ENCODE data around the gene NEMP2. TPM values are rescaled to one million over a fixed set of nuclear protein-coding genes. Genes with fewer than 3 reads are reported as not detected.

NEMP2 gene, protein sequence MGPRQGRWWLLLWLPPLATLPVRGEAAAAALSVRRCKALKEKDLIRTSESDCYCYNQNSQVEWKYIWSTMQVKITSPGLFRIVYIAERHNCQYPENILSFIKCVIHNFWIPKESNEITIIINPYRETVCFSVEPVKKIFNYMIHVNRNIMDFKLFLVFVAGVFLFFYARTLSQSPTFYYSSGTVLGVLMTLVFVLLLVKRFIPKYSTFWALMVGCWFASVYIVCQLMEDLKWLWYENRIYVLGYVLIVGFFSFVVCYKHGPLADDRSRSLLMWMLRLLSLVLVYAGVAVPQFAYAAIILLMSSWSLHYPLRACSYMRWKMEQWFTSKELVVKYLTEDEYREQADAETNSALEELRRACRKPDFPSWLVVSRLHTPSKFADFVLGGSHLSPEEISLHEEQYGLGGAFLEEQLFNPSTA
- 10 to 100 TPM; 11.9 to 14.9 (median 14.2) TPM for polyA plus RNA-seq (ENCODE audit: insufficient read length in 4 of 4)

GRCh38 chr2:190534310-190535120 lies at the start of gene NEMP2:
TSS of gene NEMP2 (minus strand) at chr2:190534722. CDS start at chr2:190534655, 67 bp downstream.
- DNase-seq (ENCODE audit: low read depth in 4 of 4, low spot score in 2 of 4) = peak in 3 of 4 donors; percentile 51 to 65 (median 64)

GRCh38 chr2:190583507-190584337 lies 49.2 kb upstream of the NEMP2 start:
- no peak for DNase-seq (ENCODE audit: low read depth in 4 of 4, low spot score in 2 of 4)

DNA sequence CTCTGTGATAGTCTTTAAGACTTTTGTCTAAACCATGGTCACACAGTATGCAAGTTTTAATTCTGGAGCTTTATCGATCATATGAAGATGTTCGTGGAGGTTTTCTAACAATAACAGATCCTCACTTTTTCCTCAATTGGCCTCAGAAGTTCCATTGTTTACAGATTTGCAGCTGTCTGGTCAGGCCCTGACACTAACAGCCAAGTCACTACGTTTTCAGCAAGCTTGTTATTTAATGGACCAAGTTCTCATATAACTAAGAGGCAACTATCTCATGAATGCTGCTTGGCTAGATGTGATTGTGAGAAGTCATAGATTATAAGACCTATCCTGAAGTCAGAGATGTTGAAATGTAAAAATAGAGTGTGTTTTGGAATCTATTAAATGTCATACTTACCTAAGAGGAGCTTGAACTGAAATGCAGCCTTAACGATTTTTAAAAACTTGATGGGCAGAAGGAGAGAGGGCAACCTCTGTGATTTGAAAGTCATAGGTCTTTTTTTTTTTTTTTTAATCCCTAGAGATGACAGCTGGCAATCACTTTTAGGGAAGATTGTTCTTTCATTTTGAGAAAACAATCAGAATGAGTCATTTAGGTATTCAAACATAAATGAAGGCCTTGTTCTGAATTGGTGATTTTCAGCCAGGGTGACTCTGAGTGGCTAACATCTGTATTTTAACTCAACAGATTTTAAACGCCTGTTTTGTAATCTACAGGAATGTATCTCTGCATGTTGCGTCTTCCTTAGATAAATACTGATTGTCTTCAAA lies 48.4 kb upstream of the NEMP2 start:
- no peak for DNase-seq (ENCODE audit: low read depth in 4 of 4, low spot score in 2 of 4)

DNA sequence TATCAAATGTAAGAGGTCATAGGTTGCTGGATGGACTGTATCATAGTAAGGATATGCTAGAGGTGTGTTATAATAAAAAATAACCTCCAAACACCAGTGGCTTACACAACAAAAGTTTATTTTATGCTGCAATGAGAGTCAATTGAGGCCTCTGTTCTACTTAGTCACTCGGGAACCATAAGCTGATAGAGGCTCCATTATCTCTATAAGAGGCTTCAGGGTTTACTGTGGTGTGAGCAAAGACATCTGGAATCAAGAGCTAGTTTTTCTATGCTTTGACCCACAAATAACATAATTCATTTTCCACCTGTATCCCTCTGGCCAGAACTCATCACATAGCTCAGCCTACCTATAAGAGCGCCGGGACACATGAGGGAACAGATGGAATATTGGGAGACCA lies 47.5 kb upstream of the NEMP2 start:
- no peak for DNase-seq (ENCODE audit: low read depth in 4 of 4, low spot score in 2 of 4)

DNA sequence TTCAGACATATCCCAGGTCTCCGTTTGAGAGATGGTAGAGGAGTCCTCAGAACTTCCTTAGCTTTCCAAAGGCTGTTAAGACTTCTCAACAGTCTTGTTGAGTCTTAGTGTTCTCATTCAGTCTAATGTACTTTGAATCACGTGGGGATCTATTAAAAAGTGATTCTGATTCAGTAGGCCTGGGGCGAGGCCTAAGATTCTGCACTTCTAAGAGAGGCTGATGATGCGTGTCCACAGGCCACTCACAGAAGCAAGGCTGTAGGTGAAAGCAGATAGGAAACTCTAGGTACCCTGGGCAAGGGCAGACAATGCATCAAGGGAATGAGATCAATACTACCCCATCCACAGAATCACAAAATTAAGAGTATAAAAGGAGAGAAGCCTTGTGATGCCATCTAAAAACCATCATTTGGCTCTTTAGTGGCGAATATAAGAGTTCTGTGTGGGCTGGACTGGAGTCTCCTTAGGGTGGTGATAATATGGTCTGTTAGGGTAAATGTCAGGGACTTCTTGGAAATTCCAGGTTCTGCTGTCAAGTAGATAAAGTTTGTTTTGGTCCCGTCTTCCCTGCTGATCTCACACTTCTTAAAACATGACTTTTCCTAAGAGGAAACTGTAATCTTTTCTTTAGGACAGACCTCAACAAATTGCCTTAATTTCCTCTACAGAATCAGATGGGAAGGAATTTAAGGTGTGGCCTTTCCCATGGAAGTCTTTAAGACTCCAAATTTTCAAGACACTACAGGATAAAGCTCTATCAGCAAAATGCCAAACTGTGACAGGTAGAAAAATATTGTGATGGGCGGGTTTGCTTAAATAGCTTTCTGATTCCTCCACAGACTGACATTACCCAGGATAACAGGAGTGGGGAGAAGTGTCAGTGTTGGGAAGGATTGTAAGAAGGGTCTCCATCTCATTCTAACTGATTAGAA lies 45.7 kb upstream of the NEMP2 start:
- DNase-seq (ENCODE audit: low read depth in 4 of 4, low spot score in 2 of 4) = no peak

GRCh38 chr2:190579058-190579410 lies 44.5 kb upstream of the NEMP2 start:
- DNase-seq (ENCODE audit: low read depth in 4 of 4, low spot score in 2 of 4) = no peak

DNA sequence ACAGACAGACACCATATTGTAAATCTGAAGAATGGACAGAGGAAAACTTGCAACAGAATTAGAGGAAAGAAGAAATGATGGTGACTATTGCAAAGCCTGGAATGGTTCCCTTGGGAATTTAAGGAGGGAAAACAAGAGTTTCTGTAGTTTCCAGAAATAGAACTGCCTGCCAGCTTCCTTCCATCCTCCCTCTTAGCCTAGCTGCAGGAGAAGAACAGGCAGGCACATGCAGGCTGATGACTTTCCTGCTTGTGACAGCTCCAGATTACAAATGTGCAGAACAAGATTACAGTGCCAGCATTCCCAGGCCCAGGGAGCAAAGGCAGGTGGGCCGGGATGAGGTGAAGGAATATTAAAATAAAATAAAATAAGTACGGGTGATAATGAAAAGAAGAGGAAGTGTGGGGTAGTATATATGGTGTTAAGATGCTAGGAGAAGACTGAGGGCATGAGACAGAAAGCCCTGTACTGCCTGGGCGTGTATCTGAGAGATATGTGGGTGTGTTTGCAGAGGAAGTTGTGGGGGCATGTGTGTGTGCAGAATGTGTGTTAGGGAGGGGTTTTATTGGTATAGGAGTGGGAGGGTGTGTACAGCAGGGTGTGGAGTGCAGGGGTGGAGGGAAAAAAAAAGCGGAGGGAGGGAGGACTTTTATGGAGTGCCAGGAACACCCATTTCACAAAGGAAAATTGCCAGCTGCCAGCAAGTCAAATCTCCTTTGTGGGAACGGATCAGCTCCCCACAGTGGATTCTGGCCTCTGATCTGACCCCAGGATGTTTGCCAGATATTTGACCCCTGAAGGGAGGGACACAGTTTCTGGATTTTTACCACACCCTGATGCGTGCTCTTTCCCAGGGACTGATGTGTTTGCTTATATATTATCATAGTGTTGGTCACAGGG lies 43.9 kb upstream of the NEMP2 start:
- DNase-seq (ENCODE audit: low read depth in 4 of 4, low spot score in 2 of 4) = no peak

DNA sequence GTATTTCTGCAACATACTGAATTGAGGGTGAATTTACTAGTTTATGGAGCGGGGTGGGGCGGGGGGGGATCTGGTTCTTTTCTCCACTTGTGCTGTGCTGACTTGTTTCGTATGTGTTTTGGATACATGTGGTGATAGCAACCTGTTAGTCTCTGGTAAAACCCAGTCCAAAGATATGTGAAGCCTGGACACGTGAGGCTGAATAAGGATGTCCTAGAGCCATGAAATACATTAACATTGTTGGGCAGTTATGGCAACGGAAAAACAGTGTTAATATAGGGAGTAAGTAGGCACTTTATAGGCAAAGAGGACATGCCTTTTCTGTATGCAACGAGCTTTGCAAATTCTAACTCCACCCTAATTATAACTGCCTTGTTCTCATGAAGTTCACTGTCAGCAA lies 42.1 kb upstream of the NEMP2 start:
- no peak for DNase-seq (ENCODE audit: low read depth in 4 of 4, low spot score in 2 of 4)

DNA sequence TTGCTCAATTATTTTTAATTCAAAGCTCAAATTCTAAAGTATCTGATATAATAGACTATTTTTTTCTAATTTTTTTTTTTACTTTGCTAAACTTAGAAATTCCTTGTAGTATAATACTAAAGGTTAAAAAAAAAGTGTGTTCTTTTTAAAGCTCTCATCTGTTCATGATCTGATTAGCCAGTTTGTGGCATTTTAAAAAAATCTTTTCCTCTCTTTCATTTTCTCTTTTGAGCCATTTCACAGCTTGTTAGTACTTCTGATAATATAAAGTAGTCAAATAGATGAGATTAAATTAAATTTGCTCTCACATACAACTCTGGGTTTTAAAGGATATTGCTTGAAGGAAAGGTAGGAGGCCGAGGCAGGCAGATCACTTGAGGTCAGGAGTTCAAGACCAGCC lies 40.7 kb upstream of the NEMP2 start:
- DNase-seq (ENCODE audit: low read depth in 4 of 4, low spot score in 2 of 4) = no peak

- DNase-seq (ENCODE audit: low read depth in 4 of 4, low spot score in 2 of 4) = no peak
Observed at GRCh38 chr2:190574169-190574568, 39.6 kb upstream of the NEMP2 start.

- no peak for DNase-seq (ENCODE audit: low read depth in 4 of 4, low spot score in 2 of 4)
Observed at GRCh38 chr2:190572246-190572645, 37.7 kb upstream of the NEMP2 start.

- no peak for DNase-seq (ENCODE audit: low read depth in 4 of 4, low spot score in 2 of 4)
Observed at GRCh38 chr2:190571686-190572085, 37.2 kb upstream of the NEMP2 start.

GRCh38 chr2:190570871-190571270 lies 36.3 kb upstream of the NEMP2 start:
- no peak for DNase-seq (ENCODE audit: low read depth in 4 of 4, low spot score in 2 of 4)

DNA sequence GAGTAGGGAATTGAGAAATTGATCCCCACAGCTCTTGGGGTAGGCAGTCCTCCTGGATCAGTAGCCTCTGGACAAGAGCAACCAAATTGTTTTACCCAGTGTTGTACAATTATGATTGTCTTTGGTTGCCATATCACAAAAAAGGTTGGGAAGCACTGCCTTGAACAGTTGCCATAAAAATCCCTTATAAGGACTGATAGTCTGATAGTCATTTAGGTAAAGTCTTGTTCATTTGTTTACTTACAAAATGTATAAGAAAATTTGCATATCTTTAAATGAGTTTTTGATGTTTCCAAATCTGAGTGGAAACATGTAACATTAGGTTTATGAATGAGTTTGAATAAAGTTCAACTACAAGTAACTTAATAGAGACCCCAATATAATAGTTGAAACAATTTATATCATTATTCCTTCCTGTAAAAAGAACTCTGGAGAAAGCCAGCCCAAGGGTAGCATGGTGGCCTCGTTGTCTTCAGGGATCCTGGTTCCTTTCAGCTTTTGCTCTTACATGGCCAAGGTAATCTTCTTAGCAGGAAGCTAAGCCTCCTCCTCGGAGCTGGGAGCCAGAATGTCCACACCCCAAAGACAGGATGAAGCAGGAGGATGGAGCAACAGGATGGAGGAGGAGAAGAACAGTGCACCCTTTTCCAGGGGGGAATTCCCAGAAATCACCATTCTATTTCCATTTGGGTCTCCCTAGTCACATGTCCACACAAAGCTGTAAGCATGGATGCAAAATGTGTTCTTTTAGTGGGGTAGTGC lies 35.7 kb upstream of the NEMP2 start:
- DNase-seq (ENCODE audit: low read depth in 4 of 4, low spot score in 2 of 4) = no peak

DNA sequence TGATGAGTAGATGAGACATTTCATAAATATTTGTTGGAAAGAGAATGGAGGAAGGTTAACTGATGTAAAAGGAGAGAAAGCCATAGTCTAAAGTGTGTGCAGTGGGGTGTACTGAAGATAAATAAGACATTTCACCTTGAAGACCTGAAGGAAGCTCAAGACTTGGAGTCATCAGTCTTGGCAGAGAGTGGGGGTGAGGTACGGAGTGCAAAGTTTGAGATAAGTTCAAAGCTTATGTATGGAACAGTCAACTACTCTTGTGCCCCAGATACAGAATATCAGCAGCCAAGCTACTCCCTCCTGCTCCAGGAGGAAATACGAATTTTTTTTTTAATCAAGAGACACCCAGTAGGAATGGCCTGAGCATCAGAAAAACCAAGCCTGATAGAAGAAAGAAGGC lies 30.3 kb upstream of the NEMP2 start:
- DNase-seq (ENCODE audit: low read depth in 4 of 4, low spot score in 2 of 4) = no peak

DNA sequence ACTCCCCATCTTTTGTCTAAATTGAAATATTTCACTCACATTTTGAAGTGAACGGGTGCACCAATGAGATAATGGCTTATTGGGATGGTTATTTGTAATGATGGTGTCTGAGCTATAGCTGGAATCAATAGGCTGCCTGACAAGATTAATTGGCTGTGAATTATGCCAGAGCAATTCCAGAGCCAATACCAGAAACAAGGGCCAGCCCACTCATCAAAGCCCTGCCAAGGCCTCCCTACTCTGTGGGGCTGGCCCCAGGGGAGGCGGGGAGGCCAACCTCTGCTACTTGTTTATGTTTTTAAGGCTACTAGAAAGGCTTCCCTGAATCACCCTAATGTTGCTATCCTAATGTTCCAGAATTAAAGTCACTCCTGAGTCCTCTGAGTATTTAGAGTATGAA lies 29.1 kb upstream of the NEMP2 start:
- no peak for DNase-seq (ENCODE audit: low read depth in 4 of 4, low spot score in 2 of 4)

DNA sequence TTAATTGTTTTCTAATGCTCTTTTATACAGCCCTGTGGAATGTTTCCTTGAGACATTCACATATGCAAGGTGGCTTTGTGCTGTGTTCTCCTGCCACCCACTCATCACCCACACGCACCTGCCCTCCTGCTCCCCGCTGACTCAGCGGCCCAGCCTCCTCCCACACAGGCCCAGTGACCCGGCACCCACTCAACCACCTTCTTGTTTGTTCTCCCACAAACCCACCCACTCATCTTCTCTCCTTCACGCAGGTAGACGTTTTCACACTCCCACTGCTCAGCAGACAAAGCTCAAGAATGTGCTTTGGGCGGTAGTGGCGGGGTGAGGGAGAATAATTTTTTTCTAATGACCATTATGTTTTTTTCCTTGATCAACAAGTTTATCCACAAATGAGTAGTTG lies 28.6 kb upstream of the NEMP2 start:
- no peak for DNase-seq (ENCODE audit: low read depth in 4 of 4, low spot score in 2 of 4)
